ENCODE data around the gene KBTBD8. TPM values are rescaled to one million over a fixed set of nuclear protein-coding genes. Genes with fewer than 3 reads are reported as not detected.

Gene KBTBD8
- total and polyA plus RNA-seq, 7 donors: 0.55 to 4.0 (median 1.4) TPM

GRCh38 chr3:67015702-67016484, 17.8 kb downstream of the KBTBD8 start:
- no peak for TF ChIP-seq EP300 (IDR thresholded peaks at IDR 0.05)
- TF ChIP-seq, protein P1, sequence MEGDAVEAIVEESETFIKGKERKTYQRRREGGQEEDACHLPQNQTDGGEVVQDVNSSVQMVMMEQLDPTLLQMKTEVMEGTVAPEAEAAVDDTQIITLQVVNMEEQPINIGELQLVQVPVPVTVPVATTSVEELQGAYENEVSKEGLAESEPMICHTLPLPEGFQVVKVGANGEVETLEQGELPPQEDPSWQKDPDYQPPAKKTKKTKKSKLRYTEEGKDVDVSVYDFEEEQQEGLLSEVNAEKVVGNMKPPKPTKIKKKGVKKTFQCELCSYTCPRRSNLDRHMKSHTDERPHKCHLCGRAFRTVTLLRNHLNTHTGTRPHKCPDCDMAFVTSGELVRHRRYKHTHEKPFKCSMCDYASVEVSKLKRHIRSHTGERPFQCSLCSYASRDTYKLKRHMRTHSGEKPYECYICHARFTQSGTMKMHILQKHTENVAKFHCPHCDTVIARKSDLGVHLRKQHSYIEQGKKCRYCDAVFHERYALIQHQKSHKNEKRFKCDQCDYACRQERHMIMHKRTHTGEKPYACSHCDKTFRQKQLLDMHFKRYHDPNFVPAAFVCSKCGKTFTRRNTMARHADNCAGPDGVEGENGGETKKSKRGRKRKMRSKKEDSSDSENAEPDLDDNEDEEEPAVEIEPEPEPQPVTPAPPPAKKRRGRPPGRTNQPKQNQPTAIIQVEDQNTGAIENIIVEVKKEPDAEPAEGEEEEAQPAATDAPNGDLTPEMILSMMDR (IDR thresholded peaks at IDR 0.05): no peak
- TF ChIP-seq POLR2A (IDR thresholded peaks at IDR 0.05): no peak
- no peak for TF ChIP-seq POLR2AphosphoS5 (IDR thresholded peaks at IDR 0.05)

GRCh38 chr3:67016522-67017080, 18.5 kb downstream of the KBTBD8 start:
- no peaks in the 10 kb centered on the region for H3K27me3 ChIP-seq

More at GRCh38 chr3:67015702-67016484, 17.8 kb downstream of the KBTBD8 start:
- Histone ChIP-seq H3K27ac (no peak overlapping the region), H3K27me3 (no peaks in the 10 kb centered on the region), H3K9me3 (no peaks in the 10 kb centered on the region), H3K36me3 (no peaks in the 10 kb centered on the region), H3K4me1 (no peaks in the 10 kb centered on the region), H3K4me3 (no peak overlapping the region)
- 90 to 93% methylated on average over 8 of the region's 8 CpGs for WGBS, 2 donors
- intact Hi-C loops (cut with DNase I): no loop called here
- DNase-seq: no peak

GRCh38 chr3:67017211-67017610, 19.1 kb downstream of the KBTBD8 start:
- Histone ChIP-seq H3K27ac (no peak overlapping the region), H3K4me3 (no peak overlapping the region), H3K9me3 (no peaks in the 10 kb centered on the region), H3K27me3 (no peaks in the 10 kb centered on the region), H3K4me1 (no peaks in the 10 kb centered on the region), H3K36me3 (no peaks in the 10 kb centered on the region)
- 15 to 42% methylated on average over 1 of the region's 1 CpG for WGBS, 2 donors
- intact Hi-C loops (cut with DNase I): no loop called here
- no peak for DNase-seq
- TF ChIP-seq, protein P1 (IDR thresholded peaks at IDR 0.05): no peak
- TF ChIP-seq EP300 (IDR thresholded peaks at IDR 0.05) (no peak), POLR2AphosphoS5 (IDR thresholded peaks at IDR 0.05) (no peak), POLR2A (IDR thresholded peaks at IDR 0.05) (no peak)

More at GRCh38 chr3:67016522-67017080, 18.5 kb downstream of the KBTBD8 start:
- TF ChIP-seq EP300 (IDR thresholded peaks at IDR 0.05) (no peak), POLR2AphosphoS5 (IDR thresholded peaks at IDR 0.05) (no peak), POLR2A (IDR thresholded peaks at IDR 0.05) (no peak)
- TF ChIP-seq, protein P1 (IDR thresholded peaks at IDR 0.05): no peak
- H3K4me1 ChIP-seq: no peaks in the 10 kb centered on the region
- no peaks in the 10 kb centered on the region for H3K36me3 ChIP-seq
- DNase-seq: no peak
- no peak overlapping the region for H3K4me3 ChIP-seq
- H3K27ac ChIP-seq: no peak overlapping the region
- WGBS, 2 donors: 62 to 86% methylated on average over 3 of the region's 3 CpGs
- intact Hi-C loops (cut with DNase I): no loop called here
- no peaks in the 10 kb centered on the region for H3K9me3 ChIP-seq

DNA sequence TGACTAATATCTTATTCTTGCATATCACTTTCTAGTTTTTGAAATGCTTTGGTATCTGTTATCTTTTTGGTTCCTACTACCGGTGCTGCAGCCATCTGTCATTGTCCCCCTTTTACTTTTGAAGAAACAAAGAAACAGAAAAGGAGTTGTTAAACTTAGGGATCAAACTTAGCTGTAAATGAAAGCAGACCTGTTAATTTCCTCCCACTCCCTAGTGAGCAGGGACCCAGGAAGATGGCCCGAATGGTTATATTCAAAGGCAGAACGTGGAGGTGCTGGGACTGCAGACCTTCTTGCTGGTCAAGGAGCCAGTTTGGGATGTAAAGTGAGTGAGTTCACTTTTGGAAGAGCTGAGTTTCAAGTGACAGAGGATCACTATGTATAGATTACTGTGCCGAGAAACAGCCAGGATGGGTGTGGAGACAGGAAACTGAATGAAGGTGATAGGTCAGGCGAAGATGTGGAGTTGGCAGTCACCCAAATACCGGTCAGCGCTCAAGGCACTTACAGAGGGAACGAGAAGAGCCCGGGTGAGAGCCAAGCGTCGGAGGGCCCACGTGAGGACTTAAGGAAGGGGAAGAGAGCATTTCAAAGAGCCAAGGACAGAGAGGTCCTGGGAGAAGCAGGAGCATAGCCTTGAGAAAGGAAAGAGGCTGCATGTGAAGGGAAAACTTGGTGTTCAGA, 20.1 kb downstream of the KBTBD8 start:
- intact Hi-C loops (cut with DNase I): no loop called here
- H3K4me1 ChIP-seq: no peaks in the 10 kb centered on the region
- no peak overlapping the region for H3K27ac ChIP-seq
- H3K4me3 ChIP-seq: no peak overlapping the region
- TF ChIP-seq POLR2AphosphoS5 (IDR thresholded peaks at IDR 0.05): no peak
- no peak for TF ChIP-seq POLR2A (IDR thresholded peaks at IDR 0.05)
- TF ChIP-seq, protein P1 (IDR thresholded peaks at IDR 0.05): no peak
- no peak for TF ChIP-seq EP300 (IDR thresholded peaks at IDR 0.05)
- H3K27me3 ChIP-seq: no peaks in the 10 kb centered on the region
- DNase-seq: no peak
- no peaks in the 10 kb centered on the region for H3K36me3 ChIP-seq
- no peaks in the 10 kb centered on the region for H3K9me3 ChIP-seq
- WGBS, 2 donors: 10 to 35% methylated on average over 12 of the region's 12 CpGs

Data from sigmoid colon (tissue), 7 donors.